ENCODE data around the gene PTPRM. TPM values are rescaled to one million over a fixed set of nuclear protein-coding genes. Genes with fewer than 3 reads are reported as not detected.

PTPRM gene
- total RNA-seq, 1 donor from 2014 or later: 102 TPM

- intact Hi-C loops (cut with DNase I): loop anchor here (10.0 kb wide), 1 partner anchor 51 kb away; no protein-coding TSS in a partner anchor
- ATAC-seq (no peak), DNase-seq (ENCODE audit: missing footprints) (no peak)
Observed at GRCh38 chr18:8005870-8006569, 438.9 kb downstream of the PTPRM start.

GRCh38 chr18:8006979-8007378, 439.9 kb downstream of the PTPRM start:
- DNase-seq (ENCODE audit: missing footprints): no peak
- ATAC-seq: no peak
- intact Hi-C loops (cut with DNase I): loop anchor here (10.0 kb wide), 1 partner anchor 52 kb away; no protein-coding TSS in a partner anchor

GRCh38 chr18:8008033-8008432, 440.9 kb downstream of the PTPRM start:
- DNase-seq (ENCODE audit: missing footprints) (no peak), ATAC-seq (no peak)
- intact Hi-C loops (cut with DNase I): loop anchor here (10.0 kb wide), 1 partner anchor 53 kb away; no protein-coding TSS in a partner anchor

- DNase-seq (ENCODE audit: missing footprints) (no peak), ATAC-seq (no peak)
- intact Hi-C loops (cut with DNase I): no loop called here
Observed at GRCh38 chr18:8011361-8011760, 444.2 kb downstream of the PTPRM start.

- intact Hi-C loops (cut with DNase I): no loop called here
- no peak for DNase-seq (ENCODE audit: missing footprints)
- ATAC-seq: no peak
Observed at GRCh38 chr18:8011906-8012305, 444.8 kb downstream of the PTPRM start.

- DNase-seq (ENCODE audit: missing footprints): no peak
- intact Hi-C loops (cut with DNase I): no loop called here
- ATAC-seq: no peak
Observed at GRCh38 chr18:8018701-8019331, 451.7 kb downstream of the PTPRM start.

GRCh38 chr18:8019600-8019999, 452.5 kb downstream of the PTPRM start:
- DNase-seq (ENCODE audit: missing footprints): no peak
- intact Hi-C loops (cut with DNase I): no loop called here
- no peak for ATAC-seq

- ATAC-seq: no peak
- intact Hi-C loops (cut with DNase I): no loop called here
- no peak for DNase-seq (ENCODE audit: missing footprints)
Observed at GRCh38 chr18:8020132-8020846, 453.2 kb downstream of the PTPRM start.

GRCh38 chr18:8029061-8029460, 461.9 kb downstream of the PTPRM start:
- ATAC-seq (no peak), DNase-seq (ENCODE audit: missing footprints) (no peak)

GRCh38 chr18:8029731-8030130, 462.6 kb downstream of the PTPRM start:
- intact Hi-C loops (cut with DNase I): no loop called here
- no peak for ATAC-seq
- DNase-seq (ENCODE audit: missing footprints): no peak

More at GRCh38 chr18:8029061-8029460, 461.9 kb downstream of the PTPRM start:
- intact Hi-C loops (cut with DNase I): no loop called here

- ATAC-seq (no peak), DNase-seq (ENCODE audit: missing footprints) (no peak)
- intact Hi-C loops (cut with DNase I): no loop called here
Observed at GRCh38 chr18:8030201-8030600, 463.1 kb downstream of the PTPRM start.

GRCh38 chr18:8031496-8031895, 464.4 kb downstream of the PTPRM start:
- intact Hi-C loops (cut with DNase I): no loop called here
- no peak for DNase-seq (ENCODE audit: missing footprints)
- peak; percentile 57 for ATAC-seq

GRCh38 chr18:8034674-8035073, 467.6 kb downstream of the PTPRM start:
- intact Hi-C loops (cut with DNase I): no loop called here
- DNase-seq (ENCODE audit: missing footprints) (no peak), ATAC-seq (no peak)

GRCh38 chr18:8036551-8036950, 469.4 kb downstream of the PTPRM start:
- ATAC-seq (no peak), DNase-seq (ENCODE audit: missing footprints) (no peak)
- intact Hi-C loops (cut with DNase I): no loop called here

- DNase-seq (ENCODE audit: missing footprints): no peak
- intact Hi-C loops (cut with DNase I): no loop called here
- no peak for ATAC-seq
Observed at GRCh38 chr18:8037296-8037695, 470.2 kb downstream of the PTPRM start.

GRCh38 chr18:8040021-8040420, 472.9 kb downstream of the PTPRM start:
- no peak for ATAC-seq
- DNase-seq (ENCODE audit: missing footprints): no peak
- intact Hi-C loops (cut with DNase I): loop anchor here (10.0 kb wide), 1 partner anchor 75 kb away; no protein-coding TSS in a partner anchor

GRCh38 chr18:8041526-8042111, 474.5 kb downstream of the PTPRM start:
- DNase-seq (ENCODE audit: missing footprints) (no peak), ATAC-seq (no peak)
- intact Hi-C loops (cut with DNase I): loop anchor here (10.0 kb wide), 1 partner anchor 77 kb away; no protein-coding TSS in a partner anchor

GRCh38 chr18:8044004-8044403, 476.9 kb downstream of the PTPRM start:
- intact Hi-C loops (cut with DNase I): loop anchor here (10.0 kb wide), 1 partner anchor 79 kb away; no protein-coding TSS in a partner anchor

More at GRCh38 chr18:8044004-8044403, 476.9 kb downstream of the PTPRM start:
- ATAC-seq (no peak), DNase-seq (ENCODE audit: missing footprints) (no peak)

Measured in Right ventricle myocardium inferior (tissue), 1 donor.